ENCODE results near the gene ZNF81.
"Not testable (repeated sequence)": the region's sequence is repeated elsewhere in the genome, so short reads cannot be mapped to it uniquely, and the experiment has no call there.

The ZNF81 gene

DNA sequence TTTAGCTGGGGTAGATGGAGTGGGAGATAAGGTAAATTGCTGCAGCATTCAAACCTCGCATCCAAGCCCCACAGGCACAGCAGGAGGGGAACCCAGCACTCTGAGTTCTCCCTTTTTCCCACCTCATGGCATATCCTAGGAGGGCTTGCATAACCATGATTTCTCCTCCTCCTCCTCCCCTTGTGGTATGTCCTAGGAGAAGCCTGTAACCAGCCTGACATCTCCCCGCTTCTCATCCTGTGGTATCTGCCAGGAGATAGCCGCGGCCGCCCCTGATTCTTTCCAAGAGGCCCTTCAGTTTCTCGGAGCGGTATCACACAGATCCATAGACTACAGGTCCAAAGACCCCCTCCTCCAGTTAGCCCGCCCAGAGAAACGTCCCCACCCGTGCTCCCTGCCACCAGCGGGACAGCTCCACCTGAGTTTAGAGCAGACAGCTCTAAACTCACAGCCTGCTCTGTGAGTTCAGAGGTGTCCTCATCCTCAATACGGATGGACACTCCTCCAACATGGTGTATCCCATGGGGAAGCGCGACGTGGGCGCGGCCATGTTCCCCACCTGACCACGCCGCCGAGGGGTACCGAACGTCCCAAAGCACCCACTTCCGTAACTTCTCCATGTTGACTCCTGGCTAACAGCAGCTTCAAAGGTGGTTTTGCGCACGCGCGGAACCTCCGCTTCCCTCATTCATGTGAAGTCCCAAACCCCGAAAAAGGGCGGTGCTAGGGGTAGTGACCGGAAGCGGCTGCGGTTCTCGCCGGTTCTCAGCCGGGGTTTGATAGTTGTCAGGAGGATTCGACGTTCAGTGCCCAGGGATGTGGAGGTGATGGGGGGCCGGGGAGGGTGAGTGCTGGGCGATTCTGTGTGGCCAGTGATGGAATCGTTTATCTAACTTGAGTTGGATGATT is at the start of gene ZNF81:
ZNF81 (plus strand) TSS at position 739 of the 909 bp plus-strand sequence. CDS start 9,366 bp downstream, outside the sequence.
- DNase-seq, result peak; percentile 91

- DNase-seq, result no peak
These were observed 40.2 kb upstream of the ZNF81 start for GRCh38 chrX:47796433-47796906.

DNA sequence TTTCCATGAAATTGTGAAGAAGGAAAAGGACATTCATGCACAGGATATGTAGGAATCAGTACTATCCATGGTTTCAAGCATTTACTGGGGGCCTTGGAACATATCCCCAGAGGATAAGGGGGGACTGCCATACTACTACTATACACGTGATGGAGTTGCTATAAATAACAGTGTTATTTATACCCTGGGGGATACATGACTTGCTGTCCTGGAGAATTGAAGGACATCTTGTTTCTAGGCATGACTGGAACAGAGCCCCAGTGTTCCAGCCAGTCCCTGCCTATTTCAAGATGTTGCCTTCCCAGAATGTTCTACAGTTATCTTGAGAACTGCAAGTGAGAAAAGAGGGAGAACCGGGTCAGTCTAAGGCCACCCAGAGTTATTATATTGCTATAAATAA is 39.6 kb upstream of the ZNF81 start:
- no peak for DNase-seq

- no peak for DNase-seq
These were observed 37.8 kb upstream of the ZNF81 start for GRCh38 chrX:47798861-47799260.

DNA sequence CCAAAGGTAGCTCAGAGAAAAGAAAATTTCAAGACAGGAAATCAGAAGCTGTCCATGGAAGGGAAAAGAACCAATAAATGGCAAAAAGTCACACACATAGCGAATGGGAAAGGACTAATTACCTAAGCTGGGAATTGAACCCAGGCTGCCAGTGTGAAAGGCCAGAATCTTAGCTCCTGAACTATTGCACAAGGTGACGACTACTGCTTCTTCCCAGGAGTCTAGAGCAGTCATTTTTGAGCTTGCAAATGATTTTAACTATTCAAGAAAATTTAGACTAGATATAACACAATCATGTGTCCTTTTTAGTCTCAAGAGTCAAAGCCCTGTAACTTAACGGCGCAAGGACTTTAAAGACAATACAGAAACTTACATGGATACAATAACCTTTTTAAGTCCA is 34.1 kb upstream of the ZNF81 start:
- DNase-seq, result no peak

- not testable (repeated sequence) for DNase-seq
These were observed 33.6 kb upstream of the ZNF81 start for GRCh38 chrX:47803103-47803502.

DNA sequence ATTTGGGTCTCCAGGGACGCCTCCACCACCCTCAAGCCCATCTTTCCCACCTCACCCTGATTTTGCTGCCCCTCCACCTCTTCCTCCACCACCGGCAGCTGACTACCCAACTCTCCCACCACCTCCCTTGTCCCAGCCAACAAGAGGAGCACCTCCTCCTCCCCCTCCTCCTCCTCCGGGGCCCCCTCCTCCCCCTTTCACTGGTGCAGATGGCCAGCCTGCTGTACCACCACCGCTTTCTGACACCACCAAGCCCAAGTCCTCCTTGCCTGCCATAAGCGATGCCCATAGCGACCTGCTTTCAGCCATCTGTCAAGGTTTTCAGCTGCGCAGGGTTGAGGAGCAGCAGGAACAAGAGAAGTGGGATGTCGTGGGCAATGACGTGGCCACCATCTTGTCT is 32.4 kb upstream of the ZNF81 start:
- DNase-seq, result no peak

DNA sequence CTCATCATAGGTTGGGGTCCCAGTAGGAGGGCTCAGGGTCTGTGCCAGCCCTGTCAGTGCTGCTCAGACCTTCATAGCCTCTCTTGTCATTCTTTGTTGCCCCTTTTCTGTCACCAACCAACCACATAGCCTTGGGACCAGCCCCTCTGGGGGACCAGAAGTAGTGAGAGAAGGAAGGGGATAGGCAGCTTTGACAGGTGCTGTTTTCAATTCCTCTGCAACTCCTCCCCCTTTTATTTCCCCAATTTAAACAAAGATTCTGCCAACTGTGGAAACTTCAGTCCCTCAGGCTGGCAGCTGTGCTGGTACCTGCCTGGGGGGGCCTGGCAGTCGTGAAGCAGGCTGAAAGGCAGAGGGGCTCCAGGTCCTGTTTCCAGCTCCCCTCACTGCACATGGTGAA is 30.9 kb upstream of the ZNF81 start:
- not testable (repeated sequence) for DNase-seq

DNA sequence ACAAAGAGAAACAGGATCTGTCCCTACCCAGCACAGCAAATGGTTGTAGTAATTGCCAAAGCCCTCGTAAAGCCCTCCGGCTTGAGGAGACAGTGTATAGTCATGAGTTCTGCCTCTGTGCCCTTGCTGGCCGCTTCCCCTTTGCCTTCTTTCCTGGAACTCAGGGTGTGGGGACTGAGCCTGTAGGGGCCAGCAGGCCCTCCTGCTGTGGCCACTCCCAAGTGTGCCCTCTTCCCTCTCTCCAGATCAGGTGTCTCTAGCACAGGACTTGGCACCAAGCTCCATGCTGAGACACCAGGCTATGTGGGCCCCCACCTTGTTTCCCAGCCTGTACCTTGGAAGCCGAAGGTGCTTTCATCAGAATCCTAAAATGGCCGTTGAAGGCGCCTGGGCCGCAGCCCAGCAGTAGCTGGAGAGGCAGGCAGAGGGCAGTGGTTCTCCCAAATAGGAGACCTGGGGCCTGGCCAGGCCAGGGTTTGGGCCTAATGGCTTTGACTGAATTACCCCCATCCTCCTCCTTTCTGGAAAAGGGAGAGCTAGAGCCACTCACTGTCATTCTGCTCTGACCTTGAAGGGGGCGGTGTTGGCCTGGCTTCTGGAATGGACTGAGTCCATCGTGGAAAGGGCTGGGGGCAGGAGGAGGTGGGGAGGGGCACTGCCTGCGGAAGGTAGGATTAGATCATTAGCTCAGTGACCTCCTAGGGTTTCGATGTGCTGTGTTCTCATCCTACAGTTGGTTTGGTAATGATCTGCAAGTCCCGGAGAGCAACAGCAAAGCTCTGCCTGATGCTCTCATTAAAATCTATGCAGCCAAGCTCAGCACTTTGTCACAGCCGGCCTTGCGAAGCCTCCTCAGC is 30.1 kb upstream of the ZNF81 start:
- not testable (repeated sequence) for DNase-seq

- not testable (repeated sequence) for DNase-seq
These were observed 29.5 kb upstream of the ZNF81 start for GRCh38 chrX:47807272-47807538.

GRCh38 chrX:47807548-47807947 is 29.2 kb upstream of the ZNF81 start:
- DNase-seq, result no peak

DNA sequence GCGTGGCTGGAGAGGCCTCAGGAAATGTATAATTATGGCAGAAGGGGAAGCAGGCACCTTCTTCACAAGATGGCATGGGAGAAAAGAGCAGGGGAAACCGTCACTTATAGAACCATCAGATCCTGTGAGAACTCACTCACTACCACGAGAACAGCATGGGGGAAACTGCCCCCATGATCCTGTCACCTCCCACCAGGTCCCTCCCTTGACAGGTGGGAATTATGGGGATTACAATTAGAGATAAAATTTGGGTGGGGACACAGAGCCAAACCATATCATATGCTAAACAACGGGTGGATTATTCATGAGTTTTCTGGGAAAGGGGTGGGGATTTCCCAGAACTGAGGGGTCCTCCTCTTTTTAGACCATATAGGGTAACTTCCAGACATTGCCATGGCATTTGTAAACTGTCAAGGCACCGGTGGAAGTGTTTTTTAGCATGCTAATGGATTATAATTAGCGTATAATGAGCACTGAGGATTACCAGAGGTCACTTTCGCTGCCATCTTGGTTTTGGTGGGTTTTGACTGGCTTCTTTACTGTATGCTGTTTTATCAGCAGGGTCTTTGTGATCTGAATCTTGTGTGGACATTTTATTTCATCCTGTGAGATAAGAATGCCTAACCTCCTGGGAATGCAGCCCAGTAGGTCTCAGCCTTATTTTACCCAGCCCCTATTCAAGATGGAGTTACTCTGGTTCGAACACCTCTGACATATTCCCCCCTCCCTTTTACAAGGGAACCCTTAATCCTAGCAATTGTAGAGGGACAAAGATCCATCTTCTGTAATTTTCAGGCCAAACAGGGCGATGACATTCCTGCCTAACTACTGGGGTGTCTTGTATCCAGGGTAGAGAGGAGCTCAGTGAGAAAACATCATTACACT is 27.6 kb upstream of the ZNF81 start:
- DNase-seq, result no peak

- no peak for DNase-seq
These were observed 21.9 kb upstream of the ZNF81 start for GRCh38 chrX:47814851-47815250.

DNA sequence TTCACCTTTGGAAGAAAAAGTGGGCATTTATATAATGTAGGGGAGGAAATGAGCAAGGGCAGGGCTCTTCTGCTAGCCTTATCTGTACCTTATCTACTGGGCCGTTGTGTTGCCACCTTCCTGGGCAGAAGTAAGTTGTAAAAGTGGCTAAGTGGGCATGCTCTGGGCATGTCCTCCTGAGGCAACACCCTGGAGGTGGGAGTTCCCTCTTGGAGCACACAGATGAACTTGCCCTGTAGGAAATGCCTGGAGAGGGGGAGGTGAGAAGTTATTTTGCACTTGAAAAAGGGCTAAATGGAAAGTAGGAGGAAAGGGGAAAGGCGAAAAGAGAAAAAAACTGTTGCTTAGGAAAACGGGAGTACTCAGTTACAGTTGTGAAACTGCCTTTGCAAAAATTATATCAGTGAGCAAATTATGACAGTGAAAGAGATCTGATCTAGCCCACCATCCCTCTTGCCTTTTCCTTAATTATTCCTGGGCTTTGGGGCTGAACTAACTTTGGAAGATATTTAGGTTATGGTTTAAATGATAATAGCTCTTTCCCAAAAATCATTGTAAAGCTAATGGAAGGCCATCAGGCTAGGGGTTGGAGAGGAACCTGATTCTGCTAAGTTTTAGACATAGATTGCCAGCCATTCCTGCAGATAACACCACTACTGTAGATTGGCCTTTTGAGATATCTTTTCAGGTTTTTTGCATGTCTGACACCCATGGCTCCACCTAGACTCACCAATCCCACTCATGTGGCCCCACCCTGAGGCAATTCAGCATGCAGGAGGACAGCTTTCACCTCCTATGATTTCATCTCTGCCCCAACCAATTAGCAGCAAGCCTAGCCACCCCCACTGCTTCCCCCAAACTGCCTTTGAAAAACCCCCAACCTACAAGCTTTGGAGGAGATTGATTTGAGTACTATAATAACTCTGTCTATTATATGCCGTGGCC is 20.5 kb upstream of the ZNF81 start:
- DNase-seq, result no peak

DNA sequence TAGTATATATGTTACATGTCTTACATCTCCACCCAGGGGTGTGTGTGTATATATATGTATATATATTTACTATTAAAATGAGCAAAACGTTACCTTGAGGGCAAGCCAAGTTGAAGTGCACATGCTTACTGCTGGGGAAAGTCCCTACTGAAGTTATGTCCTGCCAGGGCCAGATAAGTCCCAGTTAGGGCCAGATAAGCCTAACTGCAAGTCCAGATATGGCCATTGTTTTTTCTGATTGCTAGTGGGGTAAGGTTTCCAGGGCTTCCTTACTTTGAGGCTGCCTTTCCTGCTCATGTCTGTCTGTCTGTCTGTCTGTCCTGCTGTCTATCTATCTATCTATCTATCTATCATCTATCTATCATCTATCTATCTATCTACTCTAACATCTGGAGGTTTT is 19.3 kb upstream of the ZNF81 start:
- no peak for DNase-seq

GRCh38 chrX:47817897-47818296 is 18.8 kb upstream of the ZNF81 start:
- DNase-seq, result no peak

- DNase-seq, result no peak
These were observed 7.7 kb upstream of the ZNF81 start for GRCh38 chrX:47828984-47829383.

DNA sequence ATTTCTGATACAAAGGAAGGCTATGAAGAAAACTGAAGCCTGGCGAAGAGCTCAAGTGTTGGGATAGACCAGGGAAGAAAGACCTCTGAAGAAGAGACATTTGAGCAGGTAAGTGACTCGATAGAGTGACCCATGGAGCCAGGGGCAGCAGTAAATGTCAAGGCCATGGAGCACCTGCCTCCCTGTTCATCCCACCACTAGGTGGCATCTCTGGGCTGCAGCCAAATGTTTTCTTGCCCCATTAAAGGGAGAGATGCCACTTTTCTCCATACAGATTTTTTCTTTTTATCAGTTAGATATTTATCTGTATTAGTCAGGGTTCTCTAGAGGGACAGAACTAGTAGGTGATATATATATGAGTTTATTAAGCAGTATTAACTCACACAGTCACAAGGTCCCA is 4.9 kb upstream of the ZNF81 start:
- DNase-seq, result peak; percentile 61

- no peak for DNase-seq
These were observed 1.7 kb downstream of the ZNF81 start for GRCh38 chrX:47838361-47838760.

- DNase-seq, result no peak
These were observed 3.4 kb downstream of the ZNF81 start for GRCh38 chrX:47840111-47840510.

GRCh38 chrX:47843363-47843762 is 6.7 kb downstream of the ZNF81 start:
- DNase-seq, result no peak

DNA sequence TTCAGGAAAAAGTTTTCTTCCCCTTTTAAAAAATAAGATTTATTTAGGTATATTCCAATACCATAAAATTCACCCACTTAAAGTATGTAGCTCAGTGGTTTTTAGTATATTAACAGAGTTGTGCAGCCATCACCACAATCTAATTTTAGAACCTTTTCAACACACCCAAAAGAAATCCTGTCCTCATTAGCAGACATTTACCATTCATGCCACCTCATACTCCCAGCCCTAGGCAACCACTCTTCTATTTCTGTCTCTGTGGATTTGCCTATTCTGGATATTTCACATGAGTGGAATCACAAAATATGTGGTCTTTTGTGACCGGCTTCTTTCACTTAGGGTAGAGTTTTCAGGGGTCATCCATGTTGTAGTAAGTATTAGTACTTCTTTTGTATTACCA is 7.4 kb downstream of the ZNF81 start:
- DNase-seq, result no peak
